ENCODE results near the gene FEZ2. TPM values are rescaled to one million over a fixed set of nuclear protein-coding genes. Genes with fewer than 3 reads are reported as not detected.
"Not testable (repeated sequence)": the region's sequence is repeated elsewhere in the genome, so short reads cannot be mapped to it uniquely, and the experiment has no call there.

The FEZ2 gene
- polyA plus RNA-seq, 1 experiment, result 38.3 TPM

DNA sequence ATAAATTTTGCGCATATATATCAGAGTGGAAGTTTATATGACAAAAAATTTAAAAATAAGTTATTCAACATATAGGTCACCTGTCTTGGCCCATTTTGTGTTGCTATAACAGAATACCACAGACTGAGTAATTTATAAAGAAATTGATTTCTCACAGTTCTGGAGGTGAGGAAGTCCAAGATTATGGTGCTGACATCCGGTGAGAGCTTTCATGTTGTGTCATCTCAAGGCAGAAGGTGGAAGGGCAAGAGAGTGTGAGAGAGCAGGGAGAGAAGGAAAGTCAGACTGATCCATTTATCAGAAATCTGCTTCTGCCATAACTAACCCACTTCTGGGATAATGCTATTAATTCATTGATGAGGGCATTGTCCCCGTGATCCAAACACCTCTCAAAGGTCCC is 9.0 kb upstream of the FEZ2 start:
- ChIA-PET CTCF (no interaction called here), POLR2A (no interaction called here)
- DNase-seq (ENCODE audit: low read depth), result no peak
- Histone ChIP-seq H3K36me3 (ENCODE audit: control insufficient read depth, insufficient read depth, low read length) (no peaks in the 10 kb centered on the region), H3K27me3 (ENCODE audit: control insufficient read depth, insufficient read depth, low read length) (no peaks in the 10 kb centered on the region), H3K4me3 (ENCODE audit: low read depth, low read length) (no peak overlapping the region)
- TF ChIP-seq, protein P1, sequence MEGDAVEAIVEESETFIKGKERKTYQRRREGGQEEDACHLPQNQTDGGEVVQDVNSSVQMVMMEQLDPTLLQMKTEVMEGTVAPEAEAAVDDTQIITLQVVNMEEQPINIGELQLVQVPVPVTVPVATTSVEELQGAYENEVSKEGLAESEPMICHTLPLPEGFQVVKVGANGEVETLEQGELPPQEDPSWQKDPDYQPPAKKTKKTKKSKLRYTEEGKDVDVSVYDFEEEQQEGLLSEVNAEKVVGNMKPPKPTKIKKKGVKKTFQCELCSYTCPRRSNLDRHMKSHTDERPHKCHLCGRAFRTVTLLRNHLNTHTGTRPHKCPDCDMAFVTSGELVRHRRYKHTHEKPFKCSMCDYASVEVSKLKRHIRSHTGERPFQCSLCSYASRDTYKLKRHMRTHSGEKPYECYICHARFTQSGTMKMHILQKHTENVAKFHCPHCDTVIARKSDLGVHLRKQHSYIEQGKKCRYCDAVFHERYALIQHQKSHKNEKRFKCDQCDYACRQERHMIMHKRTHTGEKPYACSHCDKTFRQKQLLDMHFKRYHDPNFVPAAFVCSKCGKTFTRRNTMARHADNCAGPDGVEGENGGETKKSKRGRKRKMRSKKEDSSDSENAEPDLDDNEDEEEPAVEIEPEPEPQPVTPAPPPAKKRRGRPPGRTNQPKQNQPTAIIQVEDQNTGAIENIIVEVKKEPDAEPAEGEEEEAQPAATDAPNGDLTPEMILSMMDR (IDR thresholded peaks at IDR 0.05; ENCODE audit: insufficient read depth, low read depth, low read length), result no peak

DNA sequence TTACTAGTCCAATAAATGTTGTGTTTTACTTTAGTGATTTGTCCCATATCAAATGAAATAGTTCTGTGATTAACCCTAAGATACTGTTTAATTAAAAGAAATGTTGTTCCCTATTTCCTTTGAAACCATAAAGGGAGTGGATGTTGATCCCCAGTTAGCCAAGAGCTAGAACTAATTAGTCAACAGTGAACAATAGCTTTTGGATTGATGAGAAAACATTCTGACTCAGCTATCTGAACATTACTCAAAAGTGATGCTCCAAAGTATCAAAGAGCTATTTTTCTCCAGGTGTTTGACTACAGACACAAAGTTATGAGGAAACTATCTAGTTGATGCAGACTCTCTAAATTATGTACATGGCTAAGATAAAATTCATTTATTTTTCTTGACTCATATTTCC is 7.3 kb upstream of the FEZ2 start:
- ChIA-PET POLR2A (no interaction called here), CTCF (interaction anchor here (0.7 kb wide), 1 partner anchor 59 kb away, joined by 3 read pairs; no protein-coding TSS in a partner anchor)
- no peak for DNase-seq (ENCODE audit: low read depth)
- TF ChIP-seq, protein P1 (IDR thresholded peaks at IDR 0.05; ENCODE audit: insufficient read depth, low read depth, low read length), result no peak
- Histone ChIP-seq H3K4me3 (ENCODE audit: low read depth, low read length) (no peak overlapping the region), H3K27me3 (ENCODE audit: control insufficient read depth, insufficient read depth, low read length) (no peaks in the 10 kb centered on the region), H3K36me3 (ENCODE audit: control insufficient read depth, insufficient read depth, low read length) (no peaks in the 10 kb centered on the region)

DNA sequence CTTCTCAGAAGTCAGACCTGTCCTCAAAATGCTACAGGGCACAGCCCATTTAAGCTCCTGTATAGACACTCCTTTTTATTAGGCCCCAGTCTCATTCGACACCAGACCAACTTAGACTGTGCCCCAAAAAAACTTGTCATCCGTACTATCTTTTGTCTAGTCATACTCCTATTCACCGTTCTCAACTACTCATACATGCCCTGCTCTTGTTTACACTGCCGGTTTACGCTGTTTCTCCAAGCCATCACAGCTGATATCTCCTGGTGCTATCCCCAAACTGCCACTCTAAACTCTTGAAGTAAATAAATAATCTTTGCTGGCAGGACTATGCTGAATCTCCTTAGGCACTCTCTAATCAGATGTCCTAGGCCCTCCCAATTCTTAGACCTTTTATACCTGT is 5.7 kb upstream of the FEZ2 start:
- H3K36me3 ChIP-seq (ENCODE audit: control insufficient read depth, insufficient read depth, low read length); POLR2A ChIA-PET; H3K27me3 ChIP-seq (ENCODE audit: control insufficient read depth, insufficient read depth, low read length); CTCF ChIA-PET; DNase-seq (ENCODE audit: low read depth); H3K4me3 ChIP-seq (ENCODE audit: low read depth, low read length): not testable (repeated sequence)

DNA sequence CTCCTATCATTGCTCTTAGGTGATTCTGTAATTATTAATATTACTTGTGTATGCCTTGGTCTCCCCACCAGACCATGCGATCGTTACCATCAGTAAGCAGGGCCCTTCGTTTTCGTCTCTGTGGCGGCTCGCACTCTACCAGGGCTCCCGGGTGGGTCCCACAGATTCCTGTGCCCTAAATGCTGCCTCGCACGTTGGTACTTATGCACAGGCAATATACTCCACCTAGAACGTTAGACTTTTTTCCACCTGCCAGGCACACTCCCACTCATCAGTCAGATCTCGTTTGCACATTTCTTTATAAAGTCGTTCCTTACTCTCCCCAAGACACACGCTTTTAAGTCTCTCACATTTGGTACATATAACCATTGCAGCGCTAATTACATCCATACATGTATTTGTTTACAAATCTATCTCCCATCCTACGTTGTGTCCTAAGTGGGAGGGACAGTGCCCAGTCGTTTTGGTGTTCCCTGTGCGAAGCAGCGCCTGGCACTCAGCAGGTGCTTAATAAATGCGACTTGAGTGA is 901 bp downstream of the FEZ2 start:
- ChIA-PET CTCF (no interaction called here), POLR2A (no interaction called here)
- peak overlapping the region; percentile 87 for H3K4me3 ChIP-seq (ENCODE audit: low read depth, low read length)
- peaks cover 3% of the 10 kb centered on the region; the same call in 1 of the 2 replicates for H3K36me3 ChIP-seq (ENCODE audit: control insufficient read depth, insufficient read depth, low read length)
- no peaks in the 10 kb centered on the region for H3K27me3 ChIP-seq (ENCODE audit: control insufficient read depth, insufficient read depth, low read length)
- DNase-seq (ENCODE audit: low read depth), result no peak
- TF ChIP-seq, protein P1 (IDR thresholded peaks at IDR 0.05; ENCODE audit: insufficient read depth, low read depth, low read length), result no peak

DNA sequence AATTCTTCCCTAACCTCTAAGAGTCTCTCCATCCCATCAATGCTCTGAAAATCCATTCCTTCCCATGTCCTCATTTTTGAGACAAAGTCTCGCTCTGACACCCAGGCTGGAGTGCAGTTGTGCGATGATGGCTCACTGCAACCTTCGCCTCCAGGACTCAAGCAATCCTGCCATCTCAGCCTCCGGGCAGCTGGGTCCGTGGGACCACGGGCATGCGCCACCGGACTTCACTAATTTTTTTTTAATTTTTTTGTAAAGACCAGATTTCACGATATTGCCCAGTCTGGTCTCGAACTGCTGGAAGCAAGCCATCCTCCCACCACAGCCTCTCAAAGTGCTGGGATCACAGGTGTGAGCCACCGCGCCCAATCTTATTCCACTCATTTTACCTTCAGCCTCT is 1.6 kb downstream of the FEZ2 start:
- POLR2A ChIA-PET, result no interaction called here
- Histone ChIP-seq H3K4me3 (ENCODE audit: low read depth, low read length) (peak overlapping the region; percentile 87), H3K36me3 (ENCODE audit: control insufficient read depth, insufficient read depth, low read length) (peaks cover 3% of the 10 kb centered on the region; the same call in 1 of the 2 replicates), H3K27me3 (ENCODE audit: control insufficient read depth, insufficient read depth, low read length) (no peaks in the 10 kb centered on the region)
- no peak for DNase-seq (ENCODE audit: low read depth)
- TF ChIP-seq, protein P1 (IDR thresholded peaks at IDR 0.05; ENCODE audit: insufficient read depth, low read depth, low read length), result no peak
- CTCF ChIA-PET, result no interaction called here

DNA sequence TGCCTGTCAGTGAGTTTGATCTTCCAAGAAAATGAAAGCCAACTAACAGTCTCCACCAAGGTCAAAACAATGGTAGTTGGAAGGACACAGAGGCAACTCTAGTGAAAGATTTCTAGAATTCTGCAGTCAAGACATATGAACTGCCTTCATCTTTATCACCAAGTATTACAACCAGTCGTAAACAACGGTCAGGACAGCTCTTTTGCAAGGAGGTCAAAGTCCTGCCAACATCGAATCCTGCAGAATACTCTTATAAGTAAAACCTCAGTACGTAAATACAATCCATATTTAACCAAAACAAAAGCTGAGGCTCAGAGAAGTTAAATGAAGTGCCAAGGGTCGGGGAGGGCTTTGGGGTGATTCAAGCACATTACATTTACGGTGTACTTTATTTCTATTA is 3.1 kb downstream of the FEZ2 start:
- TF ChIP-seq, protein P1 (IDR thresholded peaks at IDR 0.05; ENCODE audit: insufficient read depth, low read depth, low read length), result no peak
- Histone ChIP-seq H3K27me3 (ENCODE audit: control insufficient read depth, insufficient read depth, low read length) (no peaks in the 10 kb centered on the region), H3K4me3 (ENCODE audit: low read depth, low read length) (no peak overlapping the region), H3K36me3 (ENCODE audit: control insufficient read depth, insufficient read depth, low read length) (peaks cover 3% of the 10 kb centered on the region; the same call in 1 of the 2 replicates)
- no peak for DNase-seq (ENCODE audit: low read depth)
- ChIA-PET CTCF (interaction anchor here (0.5 to 0.8 kb wide), 2 partner anchors 31 to 1764 kb away, joined by 3 read pairs; no protein-coding TSS in a partner anchor), POLR2A (no interaction called here)
